GM12873 (cell line): ENCODE measurements around the gene ASIC3.

Experiments used
- TF ChIP-seq, protein P1 (sequence below): IDR thresholded peaks from 2 replicates; pipeline ENCODE4 v1.5.1; 2012; ENCODE audit warnings: low read depth, mild to moderate bottlenecking, moderate library complexity, low read length, control low read depth; ENCODE audit not compliant: insufficient read depth; ENCODE audit errors: missing control alignments

The ASIC3 gene

DNA sequence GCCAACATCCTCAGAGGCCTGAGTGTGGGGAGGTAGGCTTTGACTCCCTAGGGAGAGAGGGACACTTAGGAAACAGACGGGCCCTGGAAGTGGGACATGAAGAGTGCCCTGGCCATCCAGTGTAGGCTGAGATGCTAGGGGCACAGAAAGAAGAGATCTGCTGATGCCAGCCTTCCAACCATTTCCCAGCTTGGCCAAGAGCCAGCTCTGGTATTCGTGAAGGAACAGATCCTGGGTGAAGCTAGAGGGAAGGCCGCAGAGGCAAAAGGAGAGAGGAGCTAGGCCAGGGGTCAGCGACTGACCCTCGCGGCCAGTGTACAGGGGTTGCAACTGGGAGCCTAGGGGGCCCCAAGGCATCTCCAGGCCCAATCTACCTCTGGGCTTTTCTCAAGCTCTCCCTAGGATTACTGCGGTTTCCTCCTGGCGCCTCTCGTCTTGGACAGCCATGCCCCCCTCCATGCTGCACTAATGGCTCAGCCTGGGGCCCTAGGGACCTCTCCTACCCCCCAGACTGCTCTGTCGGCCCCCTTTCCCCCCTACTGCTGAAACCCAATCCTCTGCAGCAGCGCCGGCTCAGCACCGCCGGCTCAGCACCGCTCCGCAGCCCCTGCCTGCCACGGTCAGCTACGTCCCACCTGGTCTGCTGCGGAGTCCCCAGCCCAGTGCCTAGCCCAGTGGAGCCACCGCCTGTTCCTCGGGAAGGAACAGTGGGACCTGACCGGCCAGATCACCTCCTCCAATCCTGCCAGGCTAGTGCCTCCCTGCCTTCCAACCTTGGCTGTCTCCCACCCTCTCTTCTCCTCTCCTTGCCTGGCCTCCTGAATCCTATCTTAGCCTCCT, at the start of gene ASIC3:
Gene ASIC3, plus strand, starts transcription at position 556 of the 840 bp plus-strand sequence. CDS start 355 bp downstream, outside the sequence.
- TF ChIP-seq, protein P1, sequence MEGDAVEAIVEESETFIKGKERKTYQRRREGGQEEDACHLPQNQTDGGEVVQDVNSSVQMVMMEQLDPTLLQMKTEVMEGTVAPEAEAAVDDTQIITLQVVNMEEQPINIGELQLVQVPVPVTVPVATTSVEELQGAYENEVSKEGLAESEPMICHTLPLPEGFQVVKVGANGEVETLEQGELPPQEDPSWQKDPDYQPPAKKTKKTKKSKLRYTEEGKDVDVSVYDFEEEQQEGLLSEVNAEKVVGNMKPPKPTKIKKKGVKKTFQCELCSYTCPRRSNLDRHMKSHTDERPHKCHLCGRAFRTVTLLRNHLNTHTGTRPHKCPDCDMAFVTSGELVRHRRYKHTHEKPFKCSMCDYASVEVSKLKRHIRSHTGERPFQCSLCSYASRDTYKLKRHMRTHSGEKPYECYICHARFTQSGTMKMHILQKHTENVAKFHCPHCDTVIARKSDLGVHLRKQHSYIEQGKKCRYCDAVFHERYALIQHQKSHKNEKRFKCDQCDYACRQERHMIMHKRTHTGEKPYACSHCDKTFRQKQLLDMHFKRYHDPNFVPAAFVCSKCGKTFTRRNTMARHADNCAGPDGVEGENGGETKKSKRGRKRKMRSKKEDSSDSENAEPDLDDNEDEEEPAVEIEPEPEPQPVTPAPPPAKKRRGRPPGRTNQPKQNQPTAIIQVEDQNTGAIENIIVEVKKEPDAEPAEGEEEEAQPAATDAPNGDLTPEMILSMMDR = no peak

DNA sequence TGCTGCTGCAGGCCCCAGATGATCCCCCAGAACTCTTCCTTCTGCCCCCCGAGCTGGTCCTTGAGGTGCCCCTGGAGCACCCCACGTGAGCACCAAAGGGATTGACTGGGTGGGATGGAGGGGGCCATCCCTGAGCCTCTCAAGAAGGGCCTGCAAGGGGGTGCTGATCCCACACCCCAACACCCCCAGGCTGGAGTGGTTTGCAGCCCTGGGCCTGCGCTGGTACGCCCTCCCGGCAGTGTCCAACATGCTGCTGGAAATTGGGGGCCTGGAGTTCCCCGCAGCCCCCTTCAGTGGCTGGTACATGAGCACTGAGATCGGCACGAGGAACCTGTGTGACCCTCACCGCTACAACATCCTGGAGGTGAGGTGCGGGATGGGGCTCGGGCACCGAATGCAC, 49.3 kb upstream of the ASIC3 start:
- TF ChIP-seq, protein P1 = no peak

DNA sequence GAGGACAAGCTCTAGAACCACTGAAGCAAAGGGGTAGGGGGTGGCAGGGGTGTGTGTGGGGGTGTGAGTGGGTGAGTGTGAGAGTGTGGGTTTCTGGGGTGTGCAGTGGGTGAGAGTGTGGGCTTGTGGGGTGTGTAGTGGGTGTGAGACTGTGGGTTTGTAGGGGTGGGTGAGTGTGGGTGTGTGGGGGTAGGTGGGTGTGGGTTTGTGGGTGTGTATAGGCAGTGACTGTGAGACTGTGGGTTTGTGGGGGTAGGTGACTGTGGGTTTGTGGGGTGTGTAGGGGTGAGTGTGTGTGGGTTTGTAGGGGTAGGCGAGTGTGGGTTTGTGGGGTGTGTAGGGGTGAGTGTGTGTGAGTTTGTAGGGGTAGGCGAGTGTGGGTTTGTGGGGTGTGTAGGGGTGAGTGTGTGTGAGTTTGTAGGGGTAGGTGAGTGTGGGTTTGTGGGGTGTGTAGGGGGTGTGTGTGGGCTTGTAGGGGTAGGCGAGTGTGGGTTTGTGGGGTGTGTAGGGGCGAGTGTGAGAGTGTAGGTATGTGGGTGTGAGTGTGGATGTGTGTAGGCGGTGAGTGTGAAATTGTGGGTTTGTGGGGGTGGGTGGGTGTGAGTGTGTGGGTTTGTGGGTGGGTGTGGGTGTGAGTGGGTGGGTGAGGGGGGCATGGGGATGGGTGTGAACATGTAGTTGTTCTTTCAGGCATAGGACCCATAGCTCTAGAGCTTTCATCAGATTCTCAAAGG, 48.7 kb upstream of the ASIC3 start:
- TF ChIP-seq, protein P1 = no peak

DNA sequence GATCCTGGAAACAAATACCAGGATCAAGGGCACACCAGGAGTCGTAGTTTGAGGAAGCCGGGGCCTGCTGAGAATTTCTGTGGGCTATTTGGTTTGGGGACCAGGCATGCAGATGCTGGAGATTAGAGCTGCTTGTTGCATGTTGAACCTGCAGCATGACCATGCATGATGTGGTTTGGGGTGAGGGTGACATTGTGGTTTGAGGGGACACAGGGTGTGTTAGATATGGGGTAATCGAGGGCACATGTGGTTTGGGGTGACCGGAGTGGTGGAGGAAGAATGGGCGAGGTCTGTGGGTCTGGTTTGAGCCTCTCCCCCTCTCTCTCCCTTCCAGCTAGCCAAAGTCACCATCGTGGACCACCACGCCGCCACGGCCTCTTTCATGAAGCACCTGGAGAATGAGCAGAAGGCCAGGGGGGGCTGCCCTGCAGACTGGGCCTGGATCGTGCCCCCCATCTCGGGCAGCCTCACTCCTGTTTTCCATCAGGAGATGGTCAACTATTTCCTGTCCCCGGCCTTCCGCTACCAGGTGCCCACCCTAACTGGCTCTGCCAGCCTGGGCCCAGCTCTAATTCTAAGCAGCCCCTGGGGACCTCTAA, 47.3 kb upstream of the ASIC3 start:
- TF ChIP-seq, protein P1 = no peak

DNA sequence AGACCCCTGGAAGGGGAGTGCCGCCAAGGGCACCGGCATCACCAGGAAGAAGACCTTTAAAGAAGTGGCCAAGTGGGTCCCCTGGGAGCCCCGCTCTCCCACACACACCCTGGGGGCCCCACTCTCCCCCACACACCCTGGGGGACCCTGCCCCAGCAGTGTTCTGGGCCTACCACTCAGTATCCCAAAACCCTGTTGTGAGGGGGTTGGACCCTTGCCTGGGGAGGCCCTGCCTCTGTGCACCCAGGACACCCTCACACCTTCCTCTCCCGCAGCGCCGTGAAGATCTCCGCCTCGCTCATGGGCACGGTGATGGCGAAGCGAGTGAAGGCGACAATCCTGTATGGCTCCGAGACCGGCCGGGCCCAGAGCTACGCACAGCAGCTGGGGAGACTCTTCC, 46.8 kb upstream of the ASIC3 start:
- TF ChIP-seq, protein P1 = no peak

DNA sequence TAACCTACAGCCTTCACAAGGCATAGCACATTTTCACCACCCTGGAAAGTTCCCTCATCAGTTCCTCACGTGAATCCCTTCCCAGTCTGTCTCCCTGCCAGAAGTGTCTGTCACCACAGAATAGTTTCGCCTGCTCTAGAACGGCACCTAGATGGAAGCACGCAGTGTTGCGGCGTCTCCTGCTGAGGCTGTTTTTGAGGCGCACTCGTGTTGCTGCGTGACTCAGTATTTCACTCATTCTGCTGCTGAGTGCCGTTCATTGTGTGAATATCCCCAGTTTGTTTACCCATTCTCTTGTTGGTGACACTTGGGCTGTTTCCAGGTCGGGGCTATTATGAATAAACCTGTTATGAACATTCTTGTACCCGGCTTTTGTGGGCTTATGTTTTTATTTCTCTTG, 44.8 kb upstream of the ASIC3 start:
- TF ChIP-seq, protein P1 = no peak

DNA sequence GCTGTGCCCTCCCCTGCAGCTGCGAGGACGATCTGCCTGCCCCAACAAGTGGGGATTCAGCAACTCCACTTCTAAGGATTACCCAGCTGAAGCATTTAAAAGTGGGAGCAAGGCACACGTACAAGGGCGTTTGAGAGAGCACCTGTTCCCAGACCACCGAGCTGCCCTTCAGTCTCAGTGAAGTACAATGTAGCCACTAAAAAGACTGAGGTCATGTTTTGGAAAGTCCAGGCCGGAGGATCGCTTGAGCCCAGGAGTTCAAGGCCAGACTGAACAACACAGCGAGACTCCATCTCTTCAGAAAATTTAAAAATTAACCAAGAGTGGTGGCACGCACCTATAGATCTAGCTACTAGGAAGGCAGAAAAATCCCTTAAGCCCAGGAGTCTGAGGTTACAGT, 42.8 kb upstream of the ASIC3 start:
- TF ChIP-seq, protein P1 = no peak
